ENCODE results near the gene ASIC5.
"Not testable (repeated sequence)": the region's sequence is repeated elsewhere in the genome, so short reads cannot be mapped to it uniquely, and the experiment has no call there.

ASIC5 gene

GRCh38 chr4:155799794-155800123 is 66.3 kb downstream of the ASIC5 start:
- DNase-seq = no peak

GRCh38 chr4:155799116-155799793 is 66.8 kb downstream of the ASIC5 start:
- DNase-seq = no peak

GRCh38 chr4:155797581-155797980 is 68.5 kb downstream of the ASIC5 start:
- not testable (repeated sequence) for DNase-seq

- no peak for DNase-seq
These were observed 70.1 kb downstream of the ASIC5 start for GRCh38 chr4:155795991-155796390.

- DNase-seq = no peak
These were observed 71.4 kb downstream of the ASIC5 start for GRCh38 chr4:155794589-155795236.

GRCh38 chr4:155789982-155790381 is 76.1 kb downstream of the ASIC5 start:
- no peak for DNase-seq

- DNase-seq = no peak
These were observed 76.7 kb downstream of the ASIC5 start for GRCh38 chr4:155789391-155789790.

GRCh38 chr4:155787113-155787710 is 78.9 kb downstream of the ASIC5 start:
- no peak for DNase-seq

GRCh38 chr4:155785828-155786227 is 80.2 kb downstream of the ASIC5 start:
- DNase-seq = no peak

GRCh38 chr4:155784637-155785036 is 81.4 kb downstream of the ASIC5 start:
- no peak for DNase-seq

GRCh38 chr4:155781249-155781831 is 84.7 kb downstream of the ASIC5 start:
- no peak for DNase-seq

GRCh38 chr4:155780775-155781174 is 85.3 kb downstream of the ASIC5 start:
- no peak for DNase-seq
